RKO (cell line): ENCODE data around the gene PKDREJ.

ENCODE experiments used
- DNase-seq: peaks from one replicate; pipeline ENCODE4 v3.0.0-alpha.2; 2016; ENCODE audit warnings: low spot score

Gene PKDREJ

GRCh38 chr22:46290121-46290842 lies 27.1 kb upstream of the PKDREJ start:
- no peak for DNase-seq

GRCh38 chr22:46289244-46289891 lies 26.2 kb upstream of the PKDREJ start:
- DNase-seq, result no peak

GRCh38 chr22:46288846-46289243 lies 25.7 kb upstream of the PKDREJ start:
- DNase-seq, result no peak

- no peak for DNase-seq
Observed at GRCh38 chr22:46287873-46288751, 25.0 kb upstream of the PKDREJ start.

- no peak for DNase-seq
Observed at GRCh38 chr22:46286941-46287872, 24.1 kb upstream of the PKDREJ start.

- no peak for DNase-seq
Observed at GRCh38 chr22:46286006-46286405, 22.9 kb upstream of the PKDREJ start.

- no peak for DNase-seq
Observed at GRCh38 chr22:46281866-46282678, 18.9 kb upstream of the PKDREJ start.

GRCh38 chr22:46280999-46281623 lies 18.0 kb upstream of the PKDREJ start:
- DNase-seq, result no peak

- DNase-seq, result no peak
Observed at GRCh38 chr22:46280063-46280817, 17.1 kb upstream of the PKDREJ start.

GRCh38 chr22:46278656-46279645 lies 15.8 kb upstream of the PKDREJ start:
- no peak for DNase-seq

GRCh38 chr22:46276563-46276962 lies 13.4 kb upstream of the PKDREJ start:
- DNase-seq, result no peak

- no peak for DNase-seq
Observed at GRCh38 chr22:46275455-46276122, 12.4 kb upstream of the PKDREJ start.

GRCh38 chr22:46274381-46274780 lies 11.2 kb upstream of the PKDREJ start:
- DNase-seq, result no peak

GRCh38 chr22:46273432-46274148 lies 10.4 kb upstream of the PKDREJ start:
- no peak for DNase-seq

- DNase-seq, result no peak
Observed at GRCh38 chr22:46272762-46273431, 9.8 kb upstream of the PKDREJ start.

- DNase-seq, result no peak
Observed at GRCh38 chr22:46272196-46272595, 9.1 kb upstream of the PKDREJ start.

- no peak for DNase-seq
Observed at GRCh38 chr22:46269564-46269963, 6.4 kb upstream of the PKDREJ start.
